Midbrain (tissue), 1 donor: ENCODE results near the gene FAM47B.

Experiments
- DNase-seq: peaks from one replicate; lab custom pipeline; 2025; lab: John Stamatoyannopoulos, UW

FAM47B gene

DNA sequence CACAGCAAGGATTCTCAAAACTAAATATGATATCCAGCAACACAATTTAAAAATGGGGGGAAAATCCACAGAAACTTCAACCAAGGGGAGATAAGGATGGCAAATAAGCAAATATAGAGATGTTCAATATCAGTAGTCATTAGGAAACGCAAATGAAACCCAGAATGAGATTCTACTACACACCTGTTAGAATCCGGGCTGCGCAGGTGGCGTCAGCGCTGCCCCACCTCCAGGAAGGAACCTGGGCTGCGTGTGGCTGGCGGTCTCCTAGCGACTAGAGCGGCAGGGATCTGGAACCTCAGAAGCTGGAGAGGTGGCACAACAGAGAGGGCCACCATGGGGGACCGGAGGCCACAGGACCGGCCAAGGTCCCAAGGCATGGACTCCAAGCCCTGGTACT, at the start of gene FAM47B:
FAM47B (plus strand) TSS at position 301 of the 400 bp plus-strand sequence; CDS start at position 337, 36 bp downstream.
- DNase-seq = no peak

DNA sequence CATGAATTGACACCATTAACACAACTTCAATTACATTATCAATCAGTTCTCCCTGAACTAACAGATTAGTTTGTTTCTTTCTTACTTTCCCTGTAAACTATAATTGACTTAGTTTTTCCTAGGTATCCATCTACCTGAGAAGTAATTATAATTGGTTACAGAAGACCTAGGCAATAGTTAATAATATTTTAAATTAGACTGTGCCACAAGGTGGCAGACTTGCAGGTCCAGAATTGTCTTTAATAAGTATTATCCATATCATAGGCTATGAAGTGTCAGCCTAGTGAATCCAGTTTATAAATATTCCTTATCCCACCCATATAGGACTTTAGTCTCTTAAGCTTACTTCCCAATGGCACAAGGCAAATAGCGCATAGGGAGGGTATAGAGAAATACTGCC, 48.9 kb upstream of the FAM47B start:
- no peak for DNase-seq

GRCh38 chrX:34900691-34901090, 41.9 kb upstream of the FAM47B start:
- DNase-seq = no peak

DNA sequence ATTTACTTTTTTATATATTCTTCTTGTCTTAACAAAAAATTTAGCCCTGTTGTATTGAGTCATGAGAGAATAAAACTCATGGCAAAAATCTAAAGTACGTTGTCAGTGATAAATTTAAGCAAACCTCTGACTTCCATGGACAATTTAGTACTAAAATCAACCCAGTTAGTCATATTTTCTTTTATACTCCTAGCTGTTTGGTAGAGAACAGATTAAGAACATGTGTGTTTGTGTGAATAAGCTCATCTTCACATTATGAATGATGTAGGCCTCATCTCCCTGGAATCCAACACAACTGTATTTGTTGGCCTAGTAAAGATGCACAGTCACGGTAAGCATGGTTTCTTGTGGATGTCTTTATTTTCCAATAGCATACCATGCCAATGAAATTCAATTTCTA, 40.8 kb upstream of the FAM47B start:
- no peak for DNase-seq

DNA sequence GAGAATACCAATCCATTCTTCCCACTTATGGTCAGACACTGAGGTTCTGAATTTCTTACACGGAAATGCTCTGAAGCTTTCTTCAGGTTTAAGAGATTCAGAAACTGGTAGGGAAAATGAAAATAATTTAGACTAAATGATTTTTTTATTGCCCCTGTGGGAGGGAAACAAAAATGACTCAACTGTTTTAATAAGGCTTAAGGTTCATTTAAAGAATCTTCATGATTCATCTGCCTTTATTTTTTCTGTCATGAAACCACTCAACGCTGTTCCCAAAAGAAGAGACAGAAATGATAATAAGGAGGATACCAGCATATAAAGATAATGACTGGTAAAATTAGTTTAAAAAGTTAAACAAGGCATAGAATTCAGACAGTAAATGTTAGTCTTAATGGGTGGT, 39.3 kb upstream of the FAM47B start:
- no peak for DNase-seq

GRCh38 chrX:34909151-34909550, 33.4 kb upstream of the FAM47B start:
- DNase-seq = no peak

- no peak for DNase-seq
Measured at GRCh38 chrX:34915463-34916225, 27.0 kb upstream of the FAM47B start.

- DNase-seq = no peak
Measured at GRCh38 chrX:34917146-34917545, 25.4 kb upstream of the FAM47B start.

DNA sequence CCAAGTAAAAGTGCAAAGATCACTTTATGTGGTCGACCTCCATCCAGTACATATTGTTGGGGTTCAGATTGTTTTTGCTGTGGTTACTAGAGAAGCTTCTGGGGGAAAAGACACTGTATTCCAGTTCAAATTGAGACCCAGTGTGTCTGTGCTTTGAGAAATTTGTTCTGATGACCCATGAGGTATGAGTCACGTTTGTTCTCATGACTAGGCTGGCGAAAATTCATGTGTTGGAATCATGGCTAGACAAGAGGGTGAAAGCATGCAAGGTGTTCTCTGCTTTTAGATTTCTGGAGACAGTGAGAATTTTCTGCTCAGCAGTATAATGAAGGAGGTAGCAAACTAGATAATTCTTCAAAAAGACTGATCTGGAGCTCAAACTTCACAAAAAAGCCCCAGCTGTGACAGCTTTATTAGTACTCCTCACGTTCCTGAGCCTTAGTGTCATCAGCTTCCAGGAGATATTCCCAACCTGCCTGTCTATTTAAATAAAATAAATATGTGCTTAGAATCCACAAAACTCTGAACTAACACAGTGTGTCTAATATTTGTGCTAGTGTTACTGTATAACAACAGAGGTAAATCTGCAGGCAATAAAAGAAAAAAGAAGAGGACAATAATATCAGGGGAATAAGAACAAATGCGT, 24.4 kb upstream of the FAM47B start:
- DNase-seq = no peak

DNA sequence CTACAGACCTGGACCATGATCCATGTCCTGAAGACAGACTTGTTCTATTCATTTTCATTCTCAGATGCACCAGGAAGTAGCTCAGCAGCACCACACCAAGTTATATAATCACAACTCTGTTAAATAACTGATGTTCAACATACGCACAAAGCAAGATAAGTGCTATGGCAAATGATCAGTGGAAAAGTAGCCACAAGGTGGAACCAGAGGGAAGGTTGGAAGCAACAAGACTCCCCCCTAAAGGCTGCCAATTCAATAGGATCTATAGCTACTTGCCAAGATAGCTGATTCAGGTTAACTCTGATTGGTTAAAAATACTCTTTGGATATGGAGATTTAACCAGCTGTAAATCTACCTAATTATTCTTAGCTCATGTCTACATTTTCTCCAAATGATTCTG, 23.7 kb upstream of the FAM47B start:
- no peak for DNase-seq

DNA sequence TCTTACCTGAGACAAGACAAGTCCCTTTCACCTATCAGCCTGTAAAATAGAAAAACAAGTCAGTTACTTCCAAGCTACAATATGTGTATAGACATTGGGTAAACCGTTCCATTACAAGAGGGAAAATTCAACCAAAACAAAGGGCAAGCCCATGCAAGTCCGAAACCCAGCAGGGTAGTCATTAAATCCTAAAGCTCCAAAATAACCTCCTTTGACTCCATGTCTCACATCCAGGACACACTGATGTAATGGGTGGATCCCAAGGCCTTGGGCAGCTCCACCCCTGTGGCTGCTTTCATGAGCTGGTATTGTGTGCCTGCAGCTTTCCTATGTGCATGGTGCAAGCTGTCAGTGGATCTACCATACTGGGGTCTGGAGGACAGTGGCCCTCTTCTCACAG, 14.7 kb upstream of the FAM47B start:
- no peak for DNase-seq

DNA sequence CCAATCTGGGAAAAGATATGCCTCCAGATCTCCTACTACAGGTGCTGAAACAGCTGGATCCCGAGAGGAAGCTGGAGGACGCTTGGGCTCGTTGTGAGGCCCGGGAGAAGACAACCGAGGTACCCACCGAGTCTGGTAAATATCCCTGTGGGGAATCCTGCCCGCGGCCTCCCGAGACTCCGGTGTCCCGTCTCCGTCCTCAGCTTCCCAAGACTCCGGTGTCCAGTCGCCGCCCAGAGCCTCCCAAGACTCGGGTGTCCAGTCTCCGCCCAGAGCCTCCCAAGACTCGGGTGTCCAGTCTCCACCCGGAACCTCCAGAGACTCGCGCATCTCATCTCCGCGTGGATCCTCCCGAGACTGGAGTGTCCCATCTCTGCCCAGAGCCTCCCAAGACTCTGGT, 639 bp downstream of the FAM47B start:
- DNase-seq = no peak

- DNase-seq = no peak
Measured at GRCh38 chrX:34956916-34957315, 14.3 kb downstream of the FAM47B start.

GRCh38 chrX:34961662-34962061, 19.1 kb downstream of the FAM47B start:
- DNase-seq = no peak

DNA sequence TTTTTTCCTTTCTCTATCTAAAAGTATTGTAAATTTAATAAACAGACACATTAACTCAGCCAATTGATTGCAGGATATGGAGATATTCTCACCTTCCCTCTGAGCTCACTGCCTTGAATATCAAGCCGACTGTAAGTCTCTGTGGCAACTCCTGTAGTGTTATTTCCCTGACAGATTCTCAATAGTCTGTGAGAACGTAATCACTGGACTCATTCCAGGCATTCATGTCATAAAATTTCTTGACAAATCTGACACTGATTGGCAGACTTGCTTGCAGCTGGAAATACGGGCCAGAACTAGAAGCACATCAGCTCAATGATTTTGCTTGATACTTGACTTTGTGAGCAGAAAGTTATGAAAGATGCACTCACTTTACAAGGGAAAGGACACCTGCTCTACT, 29.6 kb downstream of the FAM47B start:
- DNase-seq = no peak

- DNase-seq = no peak
Measured at GRCh38 chrX:34978171-34978570, 35.6 kb downstream of the FAM47B start.

- no peak for DNase-seq
Measured at GRCh38 chrX:34987646-34988045, 45.0 kb downstream of the FAM47B start.
